ENCODE data around the gene MEIS2. TPM values are rescaled to one million over a fixed set of nuclear protein-coding genes. Genes with fewer than 3 reads are reported as not detected.

The MEIS2 gene
- polyA plus RNA-seq, 1 donor from 2014 or later: 825 TPM

GRCh38 chr15:37136666-37137065, 36.3 kb upstream of the MEIS2 start:
- Histone ChIP-seq H3K79me2 (replicated peaks; ENCODE audit: insufficient read depth, low read length) (no peaks in the 10 kb centered on the region), H3K9me3 (ENCODE audit: low read length) (no peaks in the 10 kb centered on the region), H2AFZ (ENCODE audit: low read depth, low read length) (no peak overlapping the region), H3K9me2 (ENCODE audit: insufficient read depth, low read length) (no peaks in the 10 kb centered on the region), H3K36me3 (ENCODE audit: insufficient read depth, low read length) (no peaks in the 10 kb centered on the region), H3F3A (ENCODE audit: insufficient read depth, low read length, poor library complexity, severe bottlenecking) (no peaks in the 10 kb centered on the region), H3K4me3 (ENCODE audit: low read length) (no peak overlapping the region), H3K9ac (ENCODE audit: low read length) (no peak overlapping the region), H4K20me1 (ENCODE audit: insufficient read depth) (no peaks in the 10 kb centered on the region), H3K4me2 (ENCODE audit: low read length) (no peak overlapping the region), H3K27ac (ENCODE audit: low read length) (no peak overlapping the region), H3K27me3 (ENCODE audit: insufficient read depth, low read depth, low read length) (no peaks in the 10 kb centered on the region)
- TF ChIP-seq POLR2AphosphoS5 (IDR thresholded peaks at IDR 0.05) (no peak), EP300 (conservative IDR thresholded peaks at IDR 0.05; ENCODE audit: poor library complexity, severe bottlenecking) (no peak), REST (IDR thresholded peaks at IDR 0.05; ENCODE audit: borderline replicate concordance) (no peak), TAF1 (IDR thresholded peaks at IDR 0.05; ENCODE audit: low read depth) (no peak), CTCF (IDR thresholded peaks at IDR 0.05; ENCODE audit: poor library complexity, severe bottlenecking) (no peak), EZH2 (IDR thresholded peaks at IDR 0.05; ENCODE audit: borderline replicate concordance, insufficient read depth, low read length, poor library complexity, severe bottlenecking) (no peak), SMC3 (conservative IDR thresholded peaks at IDR 0.05; ENCODE audit: poor library complexity) (no peak), MXI1 (conservative IDR thresholded peaks at IDR 0.05; ENCODE audit: poor library complexity, severe bottlenecking) (no peak), RAD21 (conservative IDR thresholded peaks at IDR 0.05) (no peak)

- H3K4me3 ChIP-seq (ENCODE audit: low read length): no peak overlapping the region
- no peak overlapping the region for H2AFZ ChIP-seq (ENCODE audit: low read depth, low read length)
- H3K27me3 ChIP-seq (ENCODE audit: insufficient read depth, low read depth, low read length): no peaks in the 10 kb centered on the region
- no peak overlapping the region for H3K27ac ChIP-seq (ENCODE audit: low read length)
- TF ChIP-seq REST (IDR thresholded peaks at IDR 0.05; ENCODE audit: borderline replicate concordance): no peak
- TF ChIP-seq POLR2AphosphoS5 (IDR thresholded peaks at IDR 0.05): no peak
- no peak for TF ChIP-seq SMC3 (conservative IDR thresholded peaks at IDR 0.05; ENCODE audit: poor library complexity)
- TF ChIP-seq CTCF (IDR thresholded peaks at IDR 0.05; ENCODE audit: poor library complexity, severe bottlenecking): no peak
- TF ChIP-seq MXI1 (conservative IDR thresholded peaks at IDR 0.05; ENCODE audit: poor library complexity, severe bottlenecking): no peak
- no peak for TF ChIP-seq TAF1 (IDR thresholded peaks at IDR 0.05; ENCODE audit: low read depth)
- H3F3A ChIP-seq (ENCODE audit: insufficient read depth, low read length, poor library complexity, severe bottlenecking): no peaks in the 10 kb centered on the region
- no peak overlapping the region for H3K9ac ChIP-seq (ENCODE audit: low read length)
- H4K20me1 ChIP-seq (ENCODE audit: insufficient read depth): no peaks in the 10 kb centered on the region
- no peaks in the 10 kb centered on the region for H3K9me3 ChIP-seq (ENCODE audit: low read length)
- H3K36me3 ChIP-seq (ENCODE audit: insufficient read depth, low read length): no peaks in the 10 kb centered on the region
- H3K4me2 ChIP-seq (ENCODE audit: low read length): no peak overlapping the region
- no peaks in the 10 kb centered on the region for H3K79me2 ChIP-seq (replicated peaks; ENCODE audit: insufficient read depth, low read length)
- H3K9me2 ChIP-seq (ENCODE audit: insufficient read depth, low read length): no peaks in the 10 kb centered on the region
Measured at GRCh38 chr15:37135225-37135624, 34.9 kb upstream of the MEIS2 start.
